A549 (cell line): ENCODE results near the gene CD300LF. TPM values are rescaled to one million over a fixed set of nuclear protein-coding genes. Genes with fewer than 3 reads are reported as not detected.
A peak's percentile ranks its signal among the peaks of the same experiment; 100 is the strongest.

Experiments used
- ATAC-seq, 2 experiments: fragments of 200-7000 bp in 1 of 2; fragments of >200 bp in 1 of 2; cut with Nextera tagmentation in 1 of 2; cut with Tn5 transposase in 1 of 2; 3 replicates each; pipeline versions ENCODE4 v1.8.0 to v1.9.1; 2018 to 2020; ENCODE audit warnings: mild to moderate bottlenecking in 1 of 2, moderate library complexity in 1 of 2
- CTCF ChIA-PET: fragments of 300-600 bp; sonication (Branson Sonifier 250); formaldehyde crosslinking; extraction: SDS; loops from one replicate; lab custom pipeline; 2021; ENCODE audit warnings: antibody characterized with exemption, inconsistent platforms; lab: Yijun Ruan, JAX
- POLR2A ChIA-PET: fragments of 350-600 bp; formaldehyde crosslinking; extraction: SDS; loops from one replicate; lab custom pipeline; 2021; ENCODE audit warnings: antibody characterized with exemption, inconsistent platforms; lab: Yijun Ruan, JAX
- DNase-seq, 2 experiments: peaks; one replicate each; pipeline versions ENCODE4 v3.0.0 to v3.0.0-alpha.2; 2011 to 2016; ENCODE audit warnings: low read depth in 1 of 2, low spot score in 1 of 2
- FAIRE-seq: peaks from 2 replicates; lab custom pipeline; 2011; peaks lifted over from hg19 to GRCh38; lab: Jason Lieb, UNC
- H3K27ac ChIP-seq, 2 experiments: fragments of >200 bp; sonication (Bioruptor Twin); formaldehyde crosslinking; 3 replicates each; pipeline ENCODE4 v1.5.1; 2016 to 2017
- H3K4me1 ChIP-seq: fragments of >200 bp; sonication (Bioruptor Twin); formaldehyde crosslinking; 3 replicates; pipeline ENCODE4 v1.6.1; 2016
- H3K4me2 ChIP-seq: fragments of >200 bp; sonication (Bioruptor Twin); formaldehyde crosslinking; 3 replicates; pipeline ENCODE4 v1.6.1; 2016
- H3K4me3 ChIP-seq: fragments of >200 bp; sonication (Bioruptor Twin); formaldehyde crosslinking; 3 replicates; pipeline ENCODE4 v1.5.1; 2016
- H3K9me3 ChIP-seq: fragments of >200 bp; sonication (Bioruptor Twin); formaldehyde crosslinking; 3 replicates; pipeline ENCODE4 v1.6.1; 2016
- BCL3 ChIP-seq: fragments of >200 bp; sonication (Bioruptor Twin); formaldehyde crosslinking; IDR thresholded peaks from 3 replicates; pipeline ENCODE4 v1.6.1; 2016
- BHLHE40 ChIP-seq: IDR thresholded peaks from 2 replicates; pipeline ENCODE4 v1.6.1; 2012; ENCODE audit warnings: low read depth, low read length, inconsistent platforms
- CHD4 ChIP-seq: fragments of 200-600 bp; sonication (generic); IDR thresholded peaks from 2 replicates; pipeline ENCODE4 v1.6.1; 2016; ENCODE audit warnings: antibody characterized with exemption, mild to moderate bottlenecking, borderline replicate concordance
- CTCF ChIP-seq: fragments of >200 bp; sonication (Bioruptor Twin); formaldehyde crosslinking; IDR thresholded peaks from 3 replicates; pipeline ENCODE4 v1.5.1; 2016
- EHF ChIP-seq: fragments of 250-450 bp; sonication (Bioruptor Pico); IDR thresholded peaks from 2 replicates; pipeline ENCODE4 v1.5.0; 2020; ENCODE audit warnings: mild to moderate bottlenecking
- EHMT2 ChIP-seq: fragments of 200-600 bp; sonication (generic); IDR thresholded peaks from 2 replicates; pipeline ENCODE4 v1.6.1; 2016; ENCODE audit warnings: antibody characterized with exemption, low read depth, mild to moderate bottlenecking, moderate library complexity
- ESRRA ChIP-seq: fragments of 150-350 bp; IDR thresholded peaks from 2 replicates; pipeline ENCODE4 v1.6.1; 2014; ENCODE audit warnings: mild to moderate bottlenecking, low read length, borderline replicate concordance
- FOSB ChIP-seq: fragments of 250-450 bp; sonication (Bioruptor Pico); IDR thresholded peaks from 2 replicates; pipeline ENCODE4 v1.5.0; 2020; ENCODE audit warnings: mild to moderate bottlenecking, moderate library complexity
- GATA3 ChIP-seq: IDR thresholded peaks from 2 replicates; pipeline ENCODE4 v1.6.1; 2012; ENCODE audit warnings: borderline replicate concordance
- HDAC2 ChIP-seq: fragments of 200-600 bp; sonication (generic); IDR thresholded peaks from 2 replicates; pipeline ENCODE4 v1.6.1; 2016
- HMGXB4 ChIP-seq: fragments of 250-450 bp; sonication (Bioruptor Pico); IDR thresholded peaks from 2 replicates; pipeline ENCODE4 v1.5.0; 2021; ENCODE audit warnings: mild to moderate bottlenecking, moderate library complexity, borderline replicate concordance
- HOXA7 ChIP-seq: fragments of 250-450 bp; sonication (Bioruptor Pico); IDR thresholded peaks from 2 replicates; pipeline ENCODE4 v1.5.0; 2020; ENCODE audit warnings: mild to moderate bottlenecking, moderate library complexity
- HOXB13 ChIP-seq: fragments of 250-450 bp; sonication (Bioruptor Pico); IDR thresholded peaks from 2 replicates; pipeline ENCODE4 v1.5.0; 2020; ENCODE audit warnings: low read depth, mild to moderate bottlenecking, moderate library complexity
- MAFK ChIP-seq: fragments of 450-650 bp; IDR thresholded peaks from 2 replicates; pipeline ENCODE4 v1.6.1; 2014; ENCODE audit not compliant: partially characterized antibody
- POLR2A ChIP-seq: IDR thresholded peaks from 2 replicates; pipeline ENCODE4 v1.6.1; 2012; ENCODE audit warnings: mild to moderate bottlenecking, low read length
- RFX5 ChIP-seq: fragments of 450-650 bp; IDR thresholded peaks from 2 replicates; pipeline ENCODE4 v1.7.1; 2014; ENCODE audit warnings: antibody characterized with exemption, mild to moderate bottlenecking, moderate library complexity
- SMC3 ChIP-seq: fragments of >200 bp; sonication (Bioruptor Twin); formaldehyde crosslinking; IDR thresholded peaks from 3 replicates; pipeline ENCODE4 v1.6.1; 2018; ENCODE audit warnings: inconsistent platforms
- SREBF2 ChIP-seq: fragments of 450-650 bp; IDR thresholded peaks from 2 replicates; pipeline ENCODE4 v1.6.1; 2014; ENCODE audit warnings: mild to moderate bottlenecking, moderate library complexity
- USF2 ChIP-seq: fragments of 450-650 bp; IDR thresholded peaks from 2 replicates; pipeline ENCODE4 v1.6.1; 2014; ENCODE audit warnings: antibody characterized with exemption
- ZSCAN20 ChIP-seq: fragments of 250-450 bp; sonication (Bioruptor Pico); IDR thresholded peaks from 2 replicates; pipeline ENCODE4 v1.8.0; 2022; ENCODE audit warnings: mild to moderate bottlenecking, moderate library complexity
- WGBS: methylation state at CpG from one replicate; pipeline ENCODE4 v1.1.6; 2017; ENCODE audit errors: missing lambda C conversion rate; 5-methylcytosine and 5-hydroxymethylcytosine counted together
- polyA plus RNA-seq, 4 experiments: library from polyadenylated mRNA; depleted of rRNA in 3 of 4; stranded (reverse); fragments of >200 nt; fragmentation: RNase III in 1 of 4; extraction: RNeasy Plus Mini Kit Qiagen cat#74134 plus additional on column Dnase treatment in 1 of 4; gene quantifications; 2 replicates in 3 of 4; 3 replicates in 1 of 4; pipeline ENCODE4 v1.2.3, GENCODE V29; 2011 to 2017

Gene CD300LF
- polyA plus RNA-seq, 2 of the 4 experiments (the other 2 are of a cell fraction), result not detected

GRCh38 chr17:74756891-74757290 lies 44.2 kb upstream of the CD300LF start:
- H3K4me3 ChIP-seq, result no peak overlapping the region
- ChIA-PET CTCF (interaction anchor here (1.3 to 34.9 kb wide), 7 partner anchors 2 to 109 kb away, joined by 4 to 705 read pairs (median 16); partner anchors contain the start of genes NAT9, NHERF1 and RAB37), POLR2A (no interaction called here)
- no peak overlapping the region for H3K4me2 ChIP-seq
- DNase-seq (no peak), FAIRE-seq (no peak), ATAC-seq (no peak)
- no CpG with 5 or more reads among the region's 3 CpGs for WGBS
- H3K4me1 ChIP-seq, result peaks cover 55% of the 10 kb centered on the region
- TF ChIP-seq HDAC2, result no peak
- no peak for TF ChIP-seq ESRRA
- TF ChIP-seq HOXB13 (CRISPR knock-in tag), result no peak
- no peak for TF ChIP-seq CTCF
- no peak for TF ChIP-seq GATA3
- TF ChIP-seq FOSB (CRISPR knock-in tag), result no peak
- TF ChIP-seq CHD4, result no peak
- no peak for TF ChIP-seq MAFK
- peak overlapping the region in 1 of 2 experiments; percentile 79; a peak in 1 of 6 replicates for H3K27ac ChIP-seq
- no peaks in the 10 kb centered on the region for H3K9me3 ChIP-seq

GRCh38 chr17:74755533-74755932 lies 42.8 kb upstream of the CD300LF start:
- DNase-seq (no peak), ATAC-seq (no peak), FAIRE-seq (no peak)
- H3K4me3 ChIP-seq, result no peak overlapping the region
- H3K27ac ChIP-seq, result no peak overlapping the region
- H3K4me1 ChIP-seq, result peaks cover 50% of the 10 kb centered on the region
- 90% methylated on average over 8 of the region's 8 CpGs for WGBS
- ChIA-PET CTCF (interaction anchor here (0.7 to 34.9 kb wide), 9 partner anchors 1 to 110 kb away, joined by 3 to 705 read pairs (median 10); partner anchors contain the start of genes NAT9, NHERF1 and RAB37), POLR2A (no interaction called here)
- no peaks in the 10 kb centered on the region for H3K9me3 ChIP-seq
- TF ChIP-seq EHF (CRISPR knock-in tag) (no peak), HMGXB4 (CRISPR knock-in tag) (no peak), BHLHE40 (no peak), CHD4 (no peak), BCL3 (no peak), HDAC2 (no peak), USF2 (no peak), HOXB13 (CRISPR knock-in tag) (no peak), EHMT2 (no peak), HOXA7 (CRISPR knock-in tag) (no peak), SREBF2 (no peak), RFX5 (no peak), CTCF (no peak), POLR2A (no peak), ZSCAN20 (CRISPR knock-in tag) (no peak), SMC3 (no peak)
- H3K4me2 ChIP-seq, result no peak overlapping the region
